ENCODE results near the gene RNU7-1.

RNU7-1 gene

GRCh38 chr12:6914246-6914946 is 29.2 kb upstream of the RNU7-1 start, which contains the start of gene ENO2:
ENO2 (plus strand) TSS chr12:6914580; CDS start chr12:6915833, 1,253 bp downstream.
- H3K27ac ChIP-seq = no peak within 1 kb of the TSS
- H3K79me2 ChIP-seq (ENCODE audit: insufficient read depth, low read depth) = no peaks in the 10 kb centered on the region
- H4K20me1 ChIP-seq (ENCODE audit: insufficient read depth) = no peaks in the 10 kb centered on the region
- peak within 1 kb of the TSS; percentile 84 for H3K4me2 ChIP-seq
- H3K9ac ChIP-seq = no peak within 1 kb of the TSS
- peak within 1 kb of the TSS; percentile 82 for H2AFZ ChIP-seq (ENCODE audit: low read depth)
- no peak for TF ChIP-seq CTCF (conservative IDR thresholded peaks at IDR 0.05; ENCODE audit: low read depth, low read length)
- no peaks in the 10 kb centered on the region for H3K36me3 ChIP-seq (ENCODE audit: insufficient read depth)
- peaks cover 11% of the 10 kb centered on the region; the same call in 1 of the 2 replicates for H3K27me3 ChIP-seq (ENCODE audit: insufficient read depth, low read depth)
- peaks cover 8% of the 10 kb centered on the region for H3K4me1 ChIP-seq (ENCODE audit: low read depth, poor library complexity, severe bottlenecking)
- no peak within 1 kb of the TSS for H3K4me3 ChIP-seq (IDR thresholded peaks at IDR 0.05; ENCODE audit: insufficient read depth, low read depth, low read length)

- Histone ChIP-seq H4K20me1 (ENCODE audit: insufficient read depth) (no peaks in the 10 kb centered on the region), H3K4me1 (ENCODE audit: low read depth, poor library complexity, severe bottlenecking) (peaks cover 11% of the 10 kb centered on the region), H2AFZ (ENCODE audit: low read depth) (peak overlapping the region; percentile 82), H3K27ac (no peak overlapping the region), H3K4me2 (peak overlapping the region; percentile 84), H3K27me3 (ENCODE audit: insufficient read depth, low read depth) (peaks cover 11% of the 10 kb centered on the region; the same call in 1 of the 2 replicates), H3K79me2 (ENCODE audit: insufficient read depth, low read depth) (no peaks in the 10 kb centered on the region), H3K9ac (no peak overlapping the region), H3K4me3 (IDR thresholded peaks at IDR 0.05; ENCODE audit: insufficient read depth, low read depth, low read length) (no peak overlapping the region), H3K36me3 (ENCODE audit: insufficient read depth) (no peaks in the 10 kb centered on the region)
- TF ChIP-seq CTCF (conservative IDR thresholded peaks at IDR 0.05; ENCODE audit: low read depth, low read length) = no peak
Observed at GRCh38 chr12:6914947-6915788, 28.4 kb upstream of the RNU7-1 start.

- Histone ChIP-seq H3K4me1 (ENCODE audit: low read depth, poor library complexity, severe bottlenecking) (peaks cover 11% of the 10 kb centered on the region), H3K9ac (no peak overlapping the region), H3K79me2 (ENCODE audit: insufficient read depth, low read depth) (no peaks in the 10 kb centered on the region), H3K27ac (no peak overlapping the region), H2AFZ (ENCODE audit: low read depth) (no peak overlapping the region), H3K4me3 (IDR thresholded peaks at IDR 0.05; ENCODE audit: insufficient read depth, low read depth, low read length) (no peak overlapping the region), H4K20me1 (ENCODE audit: insufficient read depth) (no peaks in the 10 kb centered on the region), H3K27me3 (ENCODE audit: insufficient read depth, low read depth) (peaks cover 11% of the 10 kb centered on the region; the same call in 1 of the 2 replicates), H3K4me2 (no peak overlapping the region), H3K36me3 (ENCODE audit: insufficient read depth) (no peaks in the 10 kb centered on the region)
- no peak for TF ChIP-seq CTCF (conservative IDR thresholded peaks at IDR 0.05; ENCODE audit: low read depth, low read length)
Observed at GRCh38 chr12:6915789-6916285, 27.8 kb upstream of the RNU7-1 start.

GRCh38 chr12:6916426-6917200 is 27.0 kb upstream of the RNU7-1 start:
- no peak overlapping the region for H3K4me2 ChIP-seq
- H3K27me3 ChIP-seq (ENCODE audit: insufficient read depth, low read depth) = peaks cover 4% of the 10 kb centered on the region; the same call in 1 of the 2 replicates
- TF ChIP-seq CTCF (conservative IDR thresholded peaks at IDR 0.05; ENCODE audit: low read depth, low read length) = no peak

More at GRCh38 chr12:6916426-6917200, 27.0 kb upstream of the RNU7-1 start:
- Histone ChIP-seq H4K20me1 (ENCODE audit: insufficient read depth) (no peaks in the 10 kb centered on the region), H3K36me3 (ENCODE audit: insufficient read depth) (no peaks in the 10 kb centered on the region), H3K4me3 (IDR thresholded peaks at IDR 0.05; ENCODE audit: insufficient read depth, low read depth, low read length) (no peak overlapping the region), H3K9ac (no peak overlapping the region), H3K27ac (no peak overlapping the region), H3K4me1 (ENCODE audit: low read depth, poor library complexity, severe bottlenecking) (peaks cover 14% of the 10 kb centered on the region), H2AFZ (ENCODE audit: low read depth) (no peak overlapping the region), H3K79me2 (ENCODE audit: insufficient read depth, low read depth) (no peaks in the 10 kb centered on the region)

Data from KMS-11 (cell line).